CD4-positive, alpha-beta T cell treated with Interleukin-15 for 4 hours (primary cell): ENCODE data around the gene OS9.

Source experiments
- DNase-seq: peaks from one replicate; pipeline ENCODE4 v3.0.0-alpha.2; 2020; ENCODE audit warnings: low spot score

OS9 gene

GRCh38 chr12:57751788-57752667 is 58.1 kb downstream of the OS9 start, which contains the start of gene CDK4:
CDK4 (minus strand) TSS chr12:57752310; CDS start chr12:57751717, 593 bp downstream.
- DNase-seq, result peak; percentile 99

- DNase-seq, result no peak
Measured at GRCh38 chr12:57752668-57753000, 58.7 kb downstream of the OS9 start.

- DNase-seq, result no peak
Measured at GRCh38 chr12:57753756-57754337, 59.9 kb downstream of the OS9 start.

GRCh38 chr12:57754411-57755193 is 60.7 kb downstream of the OS9 start, which contains the start of gene MARCHF9:
MARCHF9 (plus strand) TSS chr12:57755103; CDS start chr12:57755529, 426 bp downstream.
- peak; percentile 89 for DNase-seq

GRCh38 chr12:57755194-57755453 is 61.2 kb downstream of the OS9 start:
- no peak for DNase-seq

GRCh38 chr12:57755454-57756372 is 61.8 kb downstream of the OS9 start:
- DNase-seq, result no peak

GRCh38 chr12:57756406-57757341 is 62.7 kb downstream of the OS9 start:
- DNase-seq, result peak; percentile 73

- no peak for DNase-seq
Measured at GRCh38 chr12:57757771-57758170, 63.8 kb downstream of the OS9 start.

GRCh38 chr12:57758552-57759359 is 64.8 kb downstream of the OS9 start:
- DNase-seq, result no peak

- DNase-seq, result peak; percentile 57
Measured at GRCh38 chr12:57759360-57759980, 65.5 kb downstream of the OS9 start.

- DNase-seq, result no peak
Measured at GRCh38 chr12:57760347-57760982, 66.5 kb downstream of the OS9 start.

GRCh38 chr12:57761391-57761998 is 67.6 kb downstream of the OS9 start:
- no peak for DNase-seq

- no peak for DNase-seq
Measured at GRCh38 chr12:57762463-57762862, 68.5 kb downstream of the OS9 start.

GRCh38 chr12:57763881-57764661 is 70.1 kb downstream of the OS9 start:
- DNase-seq, result no peak

GRCh38 chr12:57764662-57765002 is 70.7 kb downstream of the OS9 start:
- DNase-seq, result no peak

GRCh38 chr12:57765003-57765697 is 71.2 kb downstream of the OS9 start:
- peak; percentile 40 for DNase-seq
